Astrocyte (in vitro differentiated cells and primary cell): ENCODE data around the gene NCOR1.
"Not testable (repeated sequence)": the region's sequence is repeated elsewhere in the genome, so short reads cannot be mapped to it uniquely, and the experiment has no call there.

Experiments
- CTCF ChIP-seq: IDR thresholded peaks from 2 replicates; pipeline ENCODE4 v1.5.1; 2011; ENCODE audit warnings: low read depth, mild to moderate bottlenecking, inconsistent platforms, low read length, moderate library complexity; ENCODE audit not compliant: insufficient read depth
- EZH2 ChIP-seq: IDR thresholded peaks from 2 replicates; pipeline ENCODE4 v1.6.1; 2012; ENCODE audit warnings: mild to moderate bottlenecking, low read length, inconsistent platforms; ENCODE audit not compliant: insufficient read depth

DNA sequence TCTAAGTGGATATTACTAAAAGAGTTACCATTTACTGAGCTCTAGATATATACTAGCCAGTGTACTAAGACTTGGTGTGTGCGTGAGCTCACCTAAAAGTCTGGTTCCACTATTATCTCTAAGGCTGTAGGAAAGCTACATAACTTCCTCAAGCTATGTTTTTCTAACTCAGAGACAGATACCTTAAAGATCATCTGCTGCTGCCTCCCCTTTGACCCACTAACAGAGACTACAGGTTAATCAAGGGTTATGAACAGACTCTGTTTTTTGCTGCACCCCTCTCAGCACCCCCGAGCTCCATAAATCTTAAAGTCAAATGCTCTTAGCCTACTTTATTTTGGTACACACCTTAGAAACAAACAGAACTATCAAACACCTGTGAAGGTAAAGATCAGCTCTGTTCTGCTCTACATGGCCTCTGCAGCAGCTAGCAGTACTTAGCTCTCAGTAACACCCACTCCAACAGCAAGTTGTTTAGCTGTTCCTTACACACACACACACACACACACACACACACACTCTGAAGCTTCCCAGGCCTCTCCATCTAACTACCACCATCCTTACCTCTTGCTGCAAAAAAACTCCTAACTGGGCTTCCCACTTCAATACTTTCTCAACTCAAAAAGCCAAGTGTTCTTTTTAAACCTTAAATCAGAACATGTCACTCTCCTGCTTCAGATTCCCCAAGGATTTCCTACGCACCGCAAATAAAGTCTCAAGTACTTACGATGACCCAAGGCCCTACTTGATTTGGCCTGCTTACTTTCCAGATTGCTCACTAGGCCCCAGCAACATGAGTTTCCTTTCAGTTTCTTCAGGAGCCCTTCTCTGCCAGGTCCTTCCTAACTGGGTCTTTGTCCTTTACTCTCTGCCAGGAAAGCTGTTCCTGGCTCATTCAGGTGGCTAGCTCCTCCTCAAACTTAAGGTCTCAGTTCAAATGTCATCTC lies 12.5 kb downstream of the NCOR1 start:
- TF ChIP-seq CTCF, EZH2: not testable (repeated sequence)
